Transverse colon (tissue), 4 donors: ENCODE measurements around the gene CCDC107.

Source experiments
- CTCF ChIP-seq, 5 experiments: fragments of 200-600 bp in 3 of 5; fragments of 450-650 bp in 2 of 5; sonication (generic) in 3 of 5; IDR thresholded peaks; 1 replicate in 2 of 5; 2 replicates in 3 of 5; pipeline ENCODE4 v1.5.1; 2016 to 2017; ENCODE audit warnings: antibody characterized with exemption in 5 of 5, inconsistent platforms in 3 of 5, mild to moderate bottlenecking in 2 of 5, moderate library complexity in 1 of 5
- POLR2A ChIP-seq: fragments of 450-650 bp; IDR thresholded peaks from one replicate; pipeline ENCODE4 v1.6.1; 2016; ENCODE audit warnings: antibody characterized with exemption, mild to moderate bottlenecking, moderate library complexity
- POLR2AphosphoS5 ChIP-seq, 3 donors: sonication (generic); formaldehyde crosslinking; IDR thresholded peaks; one replicate each; pipeline ENCODE4 v1.6.1; 2016; ENCODE audit warnings: antibody characterized with exemption in 3 of 3

GRCh38 chr9:35628389-35628991, 29.6 kb upstream of the CCDC107 start:
- TF ChIP-seq CTCF (IDR thresholded peaks at IDR 0.05) (no peak), POLR2A (no peak), POLR2AphosphoS5 (IDR thresholded peaks at IDR 0.05) (no peak)
